ENCODE data around the gene MSANTD7. TPM values are rescaled to one million over a fixed set of nuclear protein-coding genes. Genes with fewer than 3 reads are reported as not detected.
A peak's percentile ranks its signal among the peaks of the same experiment; 100 is the strongest.

Gene MSANTD7
- total and polyA plus RNA-seq, 2 of the 13 experiments (the other 11 are each of a cell fraction or from before 2014, with no cell fraction given): 3.7 to 16.7 TPM

DNA sequence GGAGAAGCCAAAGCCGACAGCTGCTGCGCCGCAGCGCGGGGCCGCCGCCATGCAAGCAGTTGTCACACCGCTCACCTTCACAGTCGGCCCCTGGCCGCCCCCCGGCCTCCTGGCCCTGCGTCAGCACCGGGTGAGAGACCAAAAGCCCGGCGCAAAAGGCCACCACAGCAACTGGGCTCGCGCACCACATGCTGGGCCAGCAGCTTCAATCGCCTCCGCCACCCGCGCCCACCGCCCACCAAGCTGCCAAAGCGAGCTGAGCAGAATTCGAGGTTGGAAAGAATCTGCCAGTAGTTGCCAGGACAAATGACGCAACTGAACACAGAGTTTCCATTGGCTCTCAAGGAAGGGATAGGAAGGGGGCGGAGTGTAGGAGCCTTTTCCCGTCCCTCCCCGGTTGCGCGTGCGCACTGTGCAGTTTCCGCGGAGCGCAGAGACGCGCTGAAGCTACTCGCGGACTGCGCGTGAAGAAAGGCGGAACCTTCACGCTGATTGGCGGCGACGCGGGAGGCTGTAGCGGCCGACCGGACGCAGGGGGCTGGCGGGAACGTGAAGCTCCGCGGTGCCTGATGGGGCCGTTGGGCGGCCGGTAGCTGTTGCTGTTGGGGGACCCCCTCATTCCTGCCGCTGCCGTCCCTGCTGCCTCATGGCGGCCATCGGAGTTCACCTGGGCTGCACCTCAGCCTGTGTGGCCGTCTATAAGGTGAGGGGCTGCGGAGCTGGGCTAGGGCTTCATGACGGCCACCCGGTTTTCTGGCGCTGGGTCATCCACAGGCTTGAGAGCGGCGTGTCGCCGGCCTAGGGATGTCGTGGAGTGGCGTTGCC lies at the start of gene MSANTD7, which contains the start of the genes CDNF and HSPA14 (continued):
- TF ChIP-seq, protein P1, sequence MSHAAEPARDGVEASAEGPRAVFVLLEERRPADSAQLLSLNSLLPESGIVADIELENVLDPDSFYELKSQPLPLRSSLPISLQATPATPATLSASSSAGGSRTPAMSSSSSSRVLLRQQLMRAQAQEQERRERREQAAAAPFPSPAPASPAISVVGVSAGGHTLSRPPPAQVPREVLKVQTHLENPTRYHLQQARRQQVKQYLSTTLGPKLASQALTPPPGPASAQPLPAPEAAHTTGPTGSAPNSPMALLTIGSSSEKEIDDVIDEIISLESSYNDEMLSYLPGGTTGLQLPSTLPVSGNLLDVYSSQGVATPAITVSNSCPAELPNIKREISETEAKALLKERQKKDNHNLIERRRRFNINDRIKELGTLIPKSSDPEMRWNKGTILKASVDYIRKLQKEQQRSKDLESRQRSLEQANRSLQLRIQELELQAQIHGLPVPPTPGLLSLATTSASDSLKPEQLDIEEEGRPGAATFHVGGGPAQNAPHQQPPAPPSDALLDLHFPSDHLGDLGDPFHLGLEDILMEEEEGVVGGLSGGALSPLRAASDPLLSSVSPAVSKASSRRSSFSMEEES (CRISPR knock-in tag; IDR thresholded peaks at IDR 0.05): 0 out of 2 replicates have a peak, but pooled peaks have one; percentile 19
- TF ChIP-seq, protein P2, sequence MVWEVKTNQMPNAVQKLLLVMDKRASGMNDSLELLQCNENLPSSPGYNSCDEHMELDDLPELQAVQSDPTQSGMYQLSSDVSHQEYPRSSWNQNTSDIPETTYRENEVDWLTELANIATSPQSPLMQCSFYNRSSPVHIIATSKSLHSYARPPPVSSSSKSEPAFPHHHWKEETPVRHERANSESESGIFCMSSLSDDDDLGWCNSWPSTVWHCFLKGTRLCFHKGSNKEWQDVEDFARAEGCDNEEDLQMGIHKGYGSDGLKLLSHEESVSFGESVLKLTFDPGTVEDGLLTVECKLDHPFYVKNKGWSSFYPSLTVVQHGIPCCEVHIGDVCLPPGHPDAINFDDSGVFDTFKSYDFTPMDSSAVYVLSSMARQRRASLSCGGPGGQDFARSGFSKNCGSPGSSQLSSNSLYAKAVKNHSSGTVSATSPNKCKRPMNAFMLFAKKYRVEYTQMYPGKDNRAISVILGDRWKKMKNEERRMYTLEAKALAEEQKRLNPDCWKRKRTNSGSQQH (CRISPR knock-in tag; IDR thresholded peaks at IDR 0.05; ENCODE audit: low read depth): peak; percentile 4; the same call in 1 of the 2 replicates
- TF ChIP-seq ZNF883 (CRISPR knock-in tag; IDR thresholded peaks at IDR 0.05; ENCODE audit: not compliant biosample characterization) (peak; percentile 51), ZNF879 (CRISPR knock-in tag; IDR thresholded peaks at IDR 0.05) (no peak), EEA1 (CRISPR knock-in tag; IDR thresholded peaks at IDR 0.05; ENCODE audit: borderline replicate concordance) (no peak), ZNF720 (CRISPR knock-in tag; IDR thresholded peaks at IDR 0.05) (no peak), DNMT1 (CRISPR knock-in tag; IDR thresholded peaks at IDR 0.05) (0 out of 2 replicates have a peak, but pooled peaks have one; percentile 34), NR1H2 (CRISPR knock-in tag; IDR thresholded peaks at IDR 0.05; ENCODE audit: borderline replicate concordance, low read depth) (no peak), MYC (CRISPR knock-in tag; IDR thresholded peaks at IDR 0.05; ENCODE audit: borderline replicate concordance) (peak; percentile 71), ZFP1 (CRISPR knock-in tag; IDR thresholded peaks at IDR 0.05) (no peak), ZBTB21 (CRISPR knock-in tag; IDR thresholded peaks at IDR 0.05) (no peak), BORCS8-MEF2B (CRISPR knock-in tag; IDR thresholded peaks at IDR 0.05) (peak; percentile 59), TBX2 (CRISPR knock-in tag; IDR thresholded peaks at IDR 0.05; ENCODE audit: borderline replicate concordance) (peak; percentile 42), ZNF143 (CRISPR knock-in tag; IDR thresholded peaks at IDR 0.05) (peak; percentile 90)
- TF ChIP-seq, protein P3, sequence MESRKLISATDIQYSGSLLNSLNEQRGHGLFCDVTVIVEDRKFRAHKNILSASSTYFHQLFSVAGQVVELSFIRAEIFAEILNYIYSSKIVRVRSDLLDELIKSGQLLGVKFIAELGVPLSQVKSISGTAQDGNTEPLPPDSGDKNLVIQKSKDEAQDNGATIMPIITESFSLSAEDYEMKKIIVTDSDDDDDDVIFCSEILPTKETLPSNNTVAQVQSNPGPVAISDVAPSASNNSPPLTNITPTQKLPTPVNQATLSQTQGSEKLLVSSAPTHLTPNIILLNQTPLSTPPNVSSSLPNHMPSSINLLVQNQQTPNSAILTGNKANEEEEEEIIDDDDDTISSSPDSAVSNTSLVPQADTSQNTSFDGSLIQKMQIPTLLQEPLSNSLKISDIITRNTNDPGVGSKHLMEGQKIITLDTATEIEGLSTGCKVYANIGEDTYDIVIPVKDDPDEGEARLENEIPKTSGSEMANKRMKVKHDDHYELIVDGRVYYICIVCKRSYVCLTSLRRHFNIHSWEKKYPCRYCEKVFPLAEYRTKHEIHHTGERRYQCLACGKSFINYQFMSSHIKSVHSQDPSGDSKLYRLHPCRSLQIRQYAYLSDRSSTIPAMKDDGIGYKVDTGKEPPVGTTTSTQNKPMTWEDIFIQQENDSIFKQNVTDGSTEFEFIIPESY (CRISPR knock-in tag; IDR thresholded peaks at IDR 0.05): no peak
- TF ChIP-seq, protein P4, sequence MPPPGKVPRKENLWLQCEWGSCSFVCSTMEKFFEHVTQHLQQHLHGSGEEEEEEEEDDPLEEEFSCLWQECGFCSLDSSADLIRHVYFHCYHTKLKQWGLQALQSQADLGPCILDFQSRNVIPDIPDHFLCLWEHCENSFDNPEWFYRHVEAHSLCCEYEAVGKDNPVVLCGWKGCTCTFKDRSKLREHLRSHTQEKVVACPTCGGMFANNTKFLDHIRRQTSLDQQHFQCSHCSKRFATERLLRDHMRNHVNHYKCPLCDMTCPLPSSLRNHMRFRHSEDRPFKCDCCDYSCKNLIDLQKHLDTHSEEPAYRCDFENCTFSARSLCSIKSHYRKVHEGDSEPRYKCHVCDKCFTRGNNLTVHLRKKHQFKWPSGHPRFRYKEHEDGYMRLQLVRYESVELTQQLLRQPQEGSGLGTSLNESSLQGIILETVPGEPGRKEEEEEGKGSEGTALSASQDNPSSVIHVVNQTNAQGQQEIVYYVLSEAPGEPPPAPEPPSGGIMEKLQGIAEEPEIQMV (CRISPR knock-in tag; IDR thresholded peaks at IDR 0.05; ENCODE audit: low read depth): peak; percentile 46
- TF ChIP-seq, protein P5, sequence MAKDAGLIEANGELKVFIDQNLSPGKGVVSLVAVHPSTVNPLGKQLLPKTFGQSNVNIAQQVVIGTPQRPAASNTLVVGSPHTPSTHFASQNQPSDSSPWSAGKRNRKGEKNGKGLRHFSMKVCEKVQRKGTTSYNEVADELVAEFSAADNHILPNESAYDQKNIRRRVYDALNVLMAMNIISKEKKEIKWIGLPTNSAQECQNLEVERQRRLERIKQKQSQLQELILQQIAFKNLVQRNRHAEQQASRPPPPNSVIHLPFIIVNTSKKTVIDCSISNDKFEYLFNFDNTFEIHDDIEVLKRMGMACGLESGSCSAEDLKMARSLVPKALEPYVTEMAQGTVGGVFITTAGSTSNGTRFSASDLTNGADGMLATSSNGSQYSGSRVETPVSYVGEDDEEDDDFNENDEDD (CRISPR knock-in tag; IDR thresholded peaks at IDR 0.05; ENCODE audit: borderline replicate concordance): peak; percentile 95; the same call in 1 of the 2 replicates
- TF ChIP-seq, protein P6, sequence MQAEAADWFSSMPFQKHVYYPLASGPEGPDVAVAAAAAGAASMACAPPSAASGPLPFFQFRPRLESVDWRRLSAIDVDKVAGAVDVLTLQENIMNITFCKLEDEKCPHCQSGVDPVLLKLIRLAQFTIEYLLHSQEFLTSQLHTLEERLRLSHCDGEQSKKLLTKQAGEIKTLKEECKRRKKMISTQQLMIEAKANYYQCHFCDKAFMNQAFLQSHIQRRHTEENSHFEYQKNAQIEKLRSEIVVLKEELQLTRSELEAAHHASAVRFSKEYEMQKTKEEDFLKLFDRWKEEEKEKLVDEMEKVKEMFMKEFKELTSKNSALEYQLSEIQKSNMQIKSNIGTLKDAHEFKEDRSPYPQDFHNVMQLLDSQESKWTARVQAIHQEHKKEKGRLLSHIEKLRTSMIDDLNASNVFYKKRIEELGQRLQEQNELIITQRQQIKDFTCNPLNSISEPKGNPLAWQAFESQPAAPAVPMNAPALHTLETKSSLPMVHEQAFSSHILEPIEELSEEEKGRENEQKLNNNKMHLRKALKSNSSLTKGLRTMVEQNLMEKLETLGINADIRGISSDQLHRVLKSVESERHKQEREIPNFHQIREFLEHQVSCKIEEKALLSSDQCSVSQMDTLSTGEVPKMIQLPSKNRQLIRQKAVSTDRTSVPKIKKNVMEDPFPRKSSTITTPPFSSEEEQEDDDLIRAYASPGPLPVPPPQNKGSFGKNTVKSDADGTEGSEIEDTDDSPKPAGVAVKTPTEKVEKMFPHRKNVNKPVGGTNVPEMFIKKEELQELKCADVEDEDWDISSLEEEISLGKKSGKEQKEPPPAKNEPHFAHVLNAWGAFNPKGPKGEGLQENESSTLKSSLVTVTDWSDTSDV (CRISPR knock-in tag; IDR thresholded peaks at IDR 0.05): 0 out of 2 replicates have a peak, but pooled peaks have one; percentile 24
